Measurements from ENCODE around the gene HSD17B12. TPM values are rescaled to one million over a fixed set of nuclear protein-coding genes. Genes with fewer than 3 reads are reported as not detected.

Gene HSD17B12
- total and polyA plus RNA-seq, 2 of the 4 experiments (the other 2 are of a cell fraction): 38.0 to 44.6 TPM

DNA sequence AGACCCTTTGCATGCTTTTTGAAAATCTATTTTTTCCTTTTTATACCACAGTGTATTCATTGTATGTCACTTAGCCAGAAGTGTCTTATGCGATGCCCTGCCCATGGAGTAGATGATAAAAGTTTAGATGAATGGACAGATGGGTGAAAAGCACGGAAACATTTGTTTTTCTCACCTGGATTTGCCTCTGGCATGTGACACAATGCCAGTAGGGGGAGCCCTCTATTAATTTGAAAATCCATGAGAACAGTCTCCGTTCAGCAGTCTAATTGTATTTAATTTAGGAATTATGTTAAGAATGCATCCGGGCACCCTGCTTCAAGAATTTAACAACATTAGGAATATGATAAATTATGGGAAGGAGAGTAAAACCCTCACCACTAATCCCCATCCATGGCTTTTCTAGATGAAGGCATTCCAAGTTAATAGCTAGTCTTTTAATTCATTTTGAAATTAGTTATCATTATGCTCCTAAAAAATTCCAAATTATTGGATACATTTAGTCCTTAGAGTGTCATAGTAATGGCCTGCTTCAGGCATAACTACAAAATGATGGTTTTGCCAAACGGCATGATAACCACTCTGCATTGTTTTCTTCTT, 144.8 kb downstream of the HSD17B12 start:
- in situ Hi-C loops (cut with MboI; ENCODE audit: low sequenced_read_pairs) (no loop called here), intact Hi-C loops (cut with micrococcal nuclease) (loop anchor here (1.0 kb wide), 1 partner anchor 27 kb away; no protein-coding TSS in a partner anchor), dilution Hi-C loops (cut with HindIII; ENCODE audit: low sequenced_read_pairs, unreplicated experiment) (no loop called here)
- ATAC-seq (ENCODE audit: low read depth) (peak; percentile 56), DNase-seq (peak; percentile 35)
- Histone ChIP-seq H3K4me3 (ENCODE audit: insufficient read depth, low read depth, low read length) (no peak overlapping the region), H3K4me1 (ENCODE audit: control insufficient read depth, insufficient read depth, low read length) (no peaks in the 10 kb centered on the region), H4K8ac (ENCODE audit: low read depth in 2 of 2, low read length in 2 of 2) (no peak overlapping the region), H2AFZ (replicated peaks; ENCODE audit: low read length, poor library complexity) (no peak overlapping the region), H3K36me3 (ENCODE audit: control insufficient read depth, insufficient read depth, low read length) (no peaks in the 10 kb centered on the region), H2BK20ac (ENCODE audit: low read depth, low read length) (no peak overlapping the region), H4K5ac (ENCODE audit: low read depth, low read length) (no peak overlapping the region), H2BK15ac (ENCODE audit: low read depth, low read length) (no peak overlapping the region), H2BK120ac (ENCODE audit: low read depth, low read length) (no peak overlapping the region), H3K23ac (ENCODE audit: low read depth, low read length) (no peak overlapping the region), H3K9me1 (ENCODE audit: insufficient read depth, low read length) (no peaks in the 10 kb centered on the region), H3K14ac (replicated peaks; ENCODE audit: low read depth, low read length) (no peak overlapping the region), H3K9me3 (ENCODE audit: control insufficient read depth, insufficient read depth, low read length) (no peaks in the 10 kb centered on the region), H4K20me1 (ENCODE audit: insufficient read depth, low read length) (no peaks in the 10 kb centered on the region), H2AK5ac (ENCODE audit: low read depth, low read length) (no peak overlapping the region), H3K9ac (ENCODE audit: low read depth, low read length) (no peak overlapping the region), H3K56ac (ENCODE audit: extremely low read depth, insufficient read depth, low read length) (no peak overlapping the region), H4K91ac (ENCODE audit: insufficient read depth, low read depth, low read length) (no peak overlapping the region), H2AK9ac (replicated peaks; ENCODE audit: low read depth, low read length, poor library complexity) (no peak overlapping the region), H2BK5ac (ENCODE audit: low read depth, low read length, poor library complexity, severe bottlenecking) (no peak overlapping the region), H3K4ac (ENCODE audit: low read depth, low read length) (no peak overlapping the region), H3K4me2 (ENCODE audit: low read depth, low read length) (no peak overlapping the region), H3K18ac (ENCODE audit: low read depth, low read length) (no peak overlapping the region), H3K27me3 (ENCODE audit: control insufficient read depth, insufficient read depth, low read length) (no peaks in the 10 kb centered on the region), H3K27ac (ENCODE audit: insufficient read depth, low read length) (no peak overlapping the region), H3K79me1 (ENCODE audit: low read depth in 1 of 2, low read length in 2 of 2) (peaks cover 0 to 3% of the 10 kb centered on the region in 2 experiments; a peak in 1 of 4 replicates)
- no TSS peak for BruUV-seq (replicated peaks)
- CTCF ChIA-PET: interaction anchor here (0.7 to 2.8 kb wide), 8 partner anchors 13 to 175 kb away, joined by 3 to 14 read pairs (median 3); no protein-coding TSS in a partner anchor
- no CpG with 5 or more reads among the region's 5 CpGs for WGBS, 2 experiments (ENCODE audit: extremely low coverage in 2 of 2, insufficient read length in 1 of 2)
- TF ChIP-seq, protein P1, sequence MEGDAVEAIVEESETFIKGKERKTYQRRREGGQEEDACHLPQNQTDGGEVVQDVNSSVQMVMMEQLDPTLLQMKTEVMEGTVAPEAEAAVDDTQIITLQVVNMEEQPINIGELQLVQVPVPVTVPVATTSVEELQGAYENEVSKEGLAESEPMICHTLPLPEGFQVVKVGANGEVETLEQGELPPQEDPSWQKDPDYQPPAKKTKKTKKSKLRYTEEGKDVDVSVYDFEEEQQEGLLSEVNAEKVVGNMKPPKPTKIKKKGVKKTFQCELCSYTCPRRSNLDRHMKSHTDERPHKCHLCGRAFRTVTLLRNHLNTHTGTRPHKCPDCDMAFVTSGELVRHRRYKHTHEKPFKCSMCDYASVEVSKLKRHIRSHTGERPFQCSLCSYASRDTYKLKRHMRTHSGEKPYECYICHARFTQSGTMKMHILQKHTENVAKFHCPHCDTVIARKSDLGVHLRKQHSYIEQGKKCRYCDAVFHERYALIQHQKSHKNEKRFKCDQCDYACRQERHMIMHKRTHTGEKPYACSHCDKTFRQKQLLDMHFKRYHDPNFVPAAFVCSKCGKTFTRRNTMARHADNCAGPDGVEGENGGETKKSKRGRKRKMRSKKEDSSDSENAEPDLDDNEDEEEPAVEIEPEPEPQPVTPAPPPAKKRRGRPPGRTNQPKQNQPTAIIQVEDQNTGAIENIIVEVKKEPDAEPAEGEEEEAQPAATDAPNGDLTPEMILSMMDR (conservative IDR thresholded peaks at IDR 0.05; ENCODE audit: low read depth, low read length): peak; percentile 76
- TF ChIP-seq POLR2A (IDR thresholded peaks at IDR 0.05; ENCODE audit: low read depth, low read length) (no peak), RCOR1 (IDR thresholded peaks at IDR 0.05; ENCODE audit: insufficient replicate concordance, low read length) (no peak), RFX5 (IDR thresholded peaks at IDR 0.05; ENCODE audit: low read depth, low read length) (no peak), CEBPB (IDR thresholded peaks at IDR 0.05; ENCODE audit: low read depth, low read length) (no peak), MAFK (IDR thresholded peaks at IDR 0.05; ENCODE audit: low read depth, low read length) (no peak), CHD1 (IDR thresholded peaks at IDR 0.05; ENCODE audit: low read depth, low read length) (no peak), MXI1 (IDR thresholded peaks at IDR 0.05; ENCODE audit: borderline replicate concordance, low read depth, low read length) (no peak), NFE2L2 (IDR thresholded peaks at IDR 0.05; ENCODE audit: low read depth, low read length) (no peak), MAZ (IDR thresholded peaks at IDR 0.05; ENCODE audit: borderline replicate concordance, low read depth, low read length) (no peak), BHLHE40 (IDR thresholded peaks at IDR 0.05; ENCODE audit: low read depth, low read length) (no peak), FOS (IDR thresholded peaks at IDR 0.05; ENCODE audit: low read depth, low read length) (no peak), SMC3 (IDR thresholded peaks at IDR 0.05; ENCODE audit: low read depth, low read length) (peak; percentile 81), RAD21 (IDR thresholded peaks at IDR 0.05; ENCODE audit: low read length) (peak; percentile 73)
- TF ChIP-seq, protein P2, sequence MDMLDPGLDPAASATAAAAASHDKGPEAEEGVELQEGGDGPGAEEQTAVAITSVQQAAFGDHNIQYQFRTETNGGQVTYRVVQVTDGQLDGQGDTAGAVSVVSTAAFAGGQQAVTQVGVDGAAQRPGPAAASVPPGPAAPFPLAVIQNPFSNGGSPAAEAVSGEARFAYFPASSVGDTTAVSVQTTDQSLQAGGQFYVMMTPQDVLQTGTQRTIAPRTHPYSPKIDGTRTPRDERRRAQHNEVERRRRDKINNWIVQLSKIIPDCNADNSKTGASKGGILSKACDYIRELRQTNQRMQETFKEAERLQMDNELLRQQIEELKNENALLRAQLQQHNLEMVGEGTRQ (IDR thresholded peaks at IDR 0.05; ENCODE audit: low read depth, low read length): no peak
- TF ChIP-seq, protein P3, sequence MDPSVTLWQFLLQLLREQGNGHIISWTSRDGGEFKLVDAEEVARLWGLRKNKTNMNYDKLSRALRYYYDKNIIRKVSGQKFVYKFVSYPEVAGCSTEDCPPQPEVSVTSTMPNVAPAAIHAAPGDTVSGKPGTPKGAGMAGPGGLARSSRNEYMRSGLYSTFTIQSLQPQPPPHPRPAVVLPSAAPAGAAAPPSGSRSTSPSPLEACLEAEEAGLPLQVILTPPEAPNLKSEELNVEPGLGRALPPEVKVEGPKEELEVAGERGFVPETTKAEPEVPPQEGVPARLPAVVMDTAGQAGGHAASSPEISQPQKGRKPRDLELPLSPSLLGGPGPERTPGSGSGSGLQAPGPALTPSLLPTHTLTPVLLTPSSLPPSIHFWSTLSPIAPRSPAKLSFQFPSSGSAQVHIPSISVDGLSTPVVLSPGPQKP (IDR thresholded peaks at IDR 0.05; ENCODE audit: borderline replicate concordance, low read depth, low read length): no peak
- POLR2A ChIA-PET (ENCODE audit: unreplicated experiment): no interaction called here

Data from IMR-90 (cell line).